Panc1 (cell line): Measurements from ENCODE around the gene ROGDI.

Experiments
- CTCF ChIP-seq: fragments of 450-650 bp; IDR thresholded peaks from 2 replicates; pipeline ENCODE4 v1.5.1; 2017; ENCODE audit warnings: mild to moderate bottlenecking
- POLR2AphosphoS5 ChIP-seq: IDR thresholded peaks from 2 replicates; pipeline ENCODE4 v1.6.1; 2012; ENCODE audit warnings: mild to moderate bottlenecking, low read depth, low read length, moderate library complexity
- REST ChIP-seq, 2 experiments: IDR thresholded peaks; 2 replicates each; pipeline ENCODE4 v1.6.1; 2011 to 2012; ENCODE audit warnings: low read depth in 2 of 2, control low read depth in 1 of 2, low read length in 1 of 2, mild to moderate bottlenecking in 1 of 2, moderate library complexity in 1 of 2; ENCODE audit not compliant: insufficient read depth in 1 of 2
- SIN3A ChIP-seq: IDR thresholded peaks from 2 replicates; pipeline ENCODE4 v1.6.1; 2012; ENCODE audit warnings: low read depth, mild to moderate bottlenecking, low read length, moderate library complexity, borderline replicate concordance; ENCODE audit not compliant: insufficient read depth
- TCF7L2 ChIP-seq: IDR thresholded peaks from 2 replicates; pipeline ENCODE4 v1.6.1; 2011; ENCODE audit warnings: mild to moderate bottlenecking, low read depth, low read length, inconsistent platforms

GRCh38 chr16:4775005-4775404 lies 27.4 kb downstream of the ROGDI start:
- no peak for TF ChIP-seq SIN3A
- no peak for TF ChIP-seq CTCF
- TF ChIP-seq POLR2AphosphoS5, result no peak
- TF ChIP-seq TCF7L2, result no peak
- TF ChIP-seq REST (IDR thresholded peaks at IDR 0.05; ENCODE audit: insufficient read depth in 1 of 2, low read depth in 2 of 2, low read length in 1 of 2), result no peak
